Measurements from ENCODE around the gene LAMC3.
A peak's percentile ranks its signal among the peaks of the same experiment; 100 is the strongest.
"Not testable (repeated sequence)": the region's sequence is repeated elsewhere in the genome, so short reads cannot be mapped to it uniquely, and the experiment has no call there.

Gene LAMC3

GRCh38 chr9:131082774-131083512, 74.0 kb downstream of the LAMC3 start:
- no peak for DNase-seq

- DNase-seq = no peak
These were observed 75.8 kb downstream of the LAMC3 start for GRCh38 chr9:131084661-131085369.

GRCh38 chr9:131085370-131086122, 76.6 kb downstream of the LAMC3 start:
- no peak for DNase-seq

GRCh38 chr9:131087354-131087893, 78.5 kb downstream of the LAMC3 start:
- DNase-seq = peak; percentile 39

GRCh38 chr9:131090025-131090787, 81.2 kb downstream of the LAMC3 start:
- DNase-seq = no peak

GRCh38 chr9:131091352-131091992, 82.5 kb downstream of the LAMC3 start:
- DNase-seq = no peak

GRCh38 chr9:131092030-131092429, 83.1 kb downstream of the LAMC3 start:
- DNase-seq = no peak

GRCh38 chr9:131092548-131093440, 83.8 kb downstream of the LAMC3 start:
- DNase-seq = no peak

- DNase-seq = no peak
These were observed 85.0 kb downstream of the LAMC3 start for GRCh38 chr9:131094015-131094414.

- no peak for DNase-seq
These were observed 85.6 kb downstream of the LAMC3 start for GRCh38 chr9:131094622-131095021.

- DNase-seq = no peak
These were observed 86.8 kb downstream of the LAMC3 start for GRCh38 chr9:131095666-131096268.

GRCh38 chr9:131096269-131097125, 87.5 kb downstream of the LAMC3 start, which contains the start of gene AIF1L:
TSS of gene AIF1L (plus strand) at chr9:131096531. CDS start at chr9:131096630, 99 bp downstream.
- DNase-seq = no peak

GRCh38 chr9:131097126-131097947, 88.4 kb downstream of the LAMC3 start:
- no peak for DNase-seq

- no peak for DNase-seq
These were observed 88.9 kb downstream of the LAMC3 start for GRCh38 chr9:131097948-131098278.

GRCh38 chr9:131098391-131099101, 89.6 kb downstream of the LAMC3 start:
- no peak for DNase-seq

GRCh38 chr9:131099102-131099606, 90.2 kb downstream of the LAMC3 start:
- no peak for DNase-seq

GRCh38 chr9:131099845-131100244, 90.9 kb downstream of the LAMC3 start:
- DNase-seq = not testable (repeated sequence)

GRCh38 chr9:131100445-131100844, 91.5 kb downstream of the LAMC3 start:
- DNase-seq = no peak
